NCI-H446 treated with DMSO at 0.1 percent for 48 hours (cell line): ENCODE results near the gene RETREG3.
"Not testable (repeated sequence)": the region's sequence is repeated elsewhere in the genome, so short reads cannot be mapped to it uniquely, and the experiment has no call there.

Source experiments
- DNase-seq: peaks from one replicate; lab custom pipeline; 2025; lab: John Stamatoyannopoulos, UW

Gene RETREG3

GRCh38 chr17:42573095-42573494 lies 36.1 kb downstream of the RETREG3 start:
- no peak for DNase-seq

- no peak for DNase-seq
These were observed 37.5 kb downstream of the RETREG3 start for GRCh38 chr17:42571435-42572225.

GRCh38 chr17:42568341-42569111 lies 40.6 kb downstream of the RETREG3 start:
- no peak for DNase-seq

GRCh38 chr17:42566883-42567573 lies 42.1 kb downstream of the RETREG3 start, which contains the start of gene MLX:
Gene MLX (plus strand): TSS chr17:42567100. CDS start chr17:42567125, 25 bp downstream.
- DNase-seq, result peak; percentile 69

- no peak for DNase-seq
These were observed 42.8 kb downstream of the RETREG3 start for GRCh38 chr17:42566215-42566882.

- DNase-seq, result no peak
These were observed 43.5 kb downstream of the RETREG3 start for GRCh38 chr17:42565523-42566214.

GRCh38 chr17:42564815-42565522 lies 44.2 kb downstream of the RETREG3 start:
- DNase-seq, result no peak

- DNase-seq, result no peak
These were observed 45.2 kb downstream of the RETREG3 start for GRCh38 chr17:42563950-42564349.

GRCh38 chr17:42563543-42563942 lies 45.6 kb downstream of the RETREG3 start:
- DNase-seq, result no peak

GRCh38 chr17:42563143-42563509 lies 46.0 kb downstream of the RETREG3 start:
- DNase-seq, result no peak

- no peak for DNase-seq
These were observed 46.6 kb downstream of the RETREG3 start for GRCh38 chr17:42562388-42563142.

- DNase-seq, result peak; percentile 90
These were observed 47.2 kb downstream of the RETREG3 start, which contains the start of gene COASY for GRCh38 chr17:42561897-42562387. Gene COASY (plus strand): TSS chr17:42562148. CDS start chr17:42562623, 475 bp downstream.

GRCh38 chr17:42560246-42560645 lies 48.9 kb downstream of the RETREG3 start:
- no peak for DNase-seq

- DNase-seq, result no peak
These were observed 50.1 kb downstream of the RETREG3 start for GRCh38 chr17:42559075-42559474.

- DNase-seq, result not testable (repeated sequence)
These were observed 53.1 kb downstream of the RETREG3 start for GRCh38 chr17:42555961-42556617.

GRCh38 chr17:42555122-42555622 lies 54.0 kb downstream of the RETREG3 start:
- DNase-seq, result no peak

GRCh38 chr17:42554250-42555121 lies 54.7 kb downstream of the RETREG3 start:
- peak; percentile 32 for DNase-seq

- no peak for DNase-seq
These were observed 55.3 kb downstream of the RETREG3 start for GRCh38 chr17:42553866-42554249.
